Ishikawa (cell line): ENCODE measurements around the gene C10orf105.

Experiments
- CEBPB ChIP-seq: IDR thresholded peaks from 2 replicates; pipeline ENCODE4 v1.6.1; 2012
- CREB1 ChIP-seq: IDR thresholded peaks from 2 replicates; pipeline ENCODE4 v1.6.1; 2012; ENCODE audit warnings: low read depth
- EGR1 ChIP-seq: IDR thresholded peaks from 2 replicates; pipeline ENCODE4 v1.6.1; 2012
- EP300 ChIP-seq: IDR thresholded peaks from 2 replicates; pipeline ENCODE4 v1.6.1; 2012; ENCODE audit warnings: borderline replicate concordance
- FOXM1 ChIP-seq: IDR thresholded peaks from 2 replicates; pipeline ENCODE4 v1.6.1; 2012; ENCODE audit warnings: low read depth, borderline replicate concordance
- NFIC ChIP-seq: IDR thresholded peaks from 2 replicates; pipeline ENCODE4 v1.6.1; 2012
- RAD21 ChIP-seq: IDR thresholded peaks from 2 replicates; pipeline ENCODE4 v1.6.1; 2012; ENCODE audit warnings: low read depth
- TAF1 ChIP-seq: IDR thresholded peaks from 2 replicates; pipeline ENCODE4 v1.6.1; 2012; ENCODE audit warnings: low read depth, mild to moderate bottlenecking
- TCF12 ChIP-seq: IDR thresholded peaks from 2 replicates; pipeline ENCODE4 v1.6.1; 2012; ENCODE audit warnings: low read depth
- TEAD4 ChIP-seq: IDR thresholded peaks from 2 replicates; pipeline ENCODE4 v1.6.1; 2012
- YY1 ChIP-seq: IDR thresholded peaks from 2 replicates; pipeline ENCODE4 v1.6.1; 2012; ENCODE audit warnings: low read depth
- ZBTB7A ChIP-seq: IDR thresholded peaks from 2 replicates; pipeline ENCODE4 v1.6.1; 2012; ENCODE audit warnings: low read depth
- TF ChIP-seq, protein P1 (sequence below): IDR thresholded peaks from 2 replicates; pipeline ENCODE4 v1.6.1; 2012; ENCODE audit warnings: low read depth, mild to moderate bottlenecking
- TF ChIP-seq, protein P2 (sequence below): IDR thresholded peaks from 2 replicates; pipeline ENCODE4 v1.6.1; 2012
- TF ChIP-seq, protein P3 (sequence below): IDR thresholded peaks from 2 replicates; pipeline ENCODE4 v1.6.1; 2012

Gene C10orf105

DNA sequence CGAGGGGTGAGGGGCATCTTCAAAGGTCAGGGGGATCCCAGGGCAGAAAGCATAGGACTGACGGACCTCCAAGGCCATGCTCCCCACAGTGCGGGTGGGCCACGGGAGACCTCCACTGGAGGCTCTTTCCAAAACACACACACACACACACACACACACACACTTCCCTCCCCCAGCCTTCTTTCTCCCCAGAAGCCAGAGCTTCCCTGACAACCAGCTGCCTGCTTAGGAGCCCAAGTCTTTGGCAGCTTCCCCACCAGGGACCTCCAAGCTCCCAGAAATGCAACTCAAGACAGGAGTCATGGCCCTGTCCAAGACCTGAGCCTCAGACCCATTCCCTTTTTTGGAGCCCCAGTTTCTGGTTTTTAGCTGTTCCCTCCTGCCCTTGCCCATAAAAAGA lies 710 bp upstream of the C10orf105 start:
- TF ChIP-seq EP300 (no peak), RAD21 (no peak), CREB1 (no peak), FOXM1 (no peak), TCF12 (no peak)
- TF ChIP-seq, protein P1, sequence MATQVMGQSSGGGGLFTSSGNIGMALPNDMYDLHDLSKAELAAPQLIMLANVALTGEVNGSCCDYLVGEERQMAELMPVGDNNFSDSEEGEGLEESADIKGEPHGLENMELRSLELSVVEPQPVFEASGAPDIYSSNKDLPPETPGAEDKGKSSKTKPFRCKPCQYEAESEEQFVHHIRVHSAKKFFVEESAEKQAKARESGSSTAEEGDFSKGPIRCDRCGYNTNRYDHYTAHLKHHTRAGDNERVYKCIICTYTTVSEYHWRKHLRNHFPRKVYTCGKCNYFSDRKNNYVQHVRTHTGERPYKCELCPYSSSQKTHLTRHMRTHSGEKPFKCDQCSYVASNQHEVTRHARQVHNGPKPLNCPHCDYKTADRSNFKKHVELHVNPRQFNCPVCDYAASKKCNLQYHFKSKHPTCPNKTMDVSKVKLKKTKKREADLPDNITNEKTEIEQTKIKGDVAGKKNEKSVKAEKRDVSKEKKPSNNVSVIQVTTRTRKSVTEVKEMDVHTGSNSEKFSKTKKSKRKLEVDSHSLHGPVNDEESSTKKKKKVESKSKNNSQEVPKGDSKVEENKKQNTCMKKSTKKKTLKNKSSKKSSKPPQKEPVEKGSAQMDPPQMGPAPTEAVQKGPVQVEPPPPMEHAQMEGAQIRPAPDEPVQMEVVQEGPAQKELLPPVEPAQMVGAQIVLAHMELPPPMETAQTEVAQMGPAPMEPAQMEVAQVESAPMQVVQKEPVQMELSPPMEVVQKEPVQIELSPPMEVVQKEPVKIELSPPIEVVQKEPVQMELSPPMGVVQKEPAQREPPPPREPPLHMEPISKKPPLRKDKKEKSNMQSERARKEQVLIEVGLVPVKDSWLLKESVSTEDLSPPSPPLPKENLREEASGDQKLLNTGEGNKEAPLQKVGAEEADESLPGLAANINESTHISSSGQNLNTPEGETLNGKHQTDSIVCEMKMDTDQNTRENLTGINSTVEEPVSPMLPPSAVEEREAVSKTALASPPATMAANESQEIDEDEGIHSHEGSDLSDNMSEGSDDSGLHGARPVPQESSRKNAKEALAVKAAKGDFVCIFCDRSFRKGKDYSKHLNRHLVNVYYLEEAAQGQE = no peak

DNA sequence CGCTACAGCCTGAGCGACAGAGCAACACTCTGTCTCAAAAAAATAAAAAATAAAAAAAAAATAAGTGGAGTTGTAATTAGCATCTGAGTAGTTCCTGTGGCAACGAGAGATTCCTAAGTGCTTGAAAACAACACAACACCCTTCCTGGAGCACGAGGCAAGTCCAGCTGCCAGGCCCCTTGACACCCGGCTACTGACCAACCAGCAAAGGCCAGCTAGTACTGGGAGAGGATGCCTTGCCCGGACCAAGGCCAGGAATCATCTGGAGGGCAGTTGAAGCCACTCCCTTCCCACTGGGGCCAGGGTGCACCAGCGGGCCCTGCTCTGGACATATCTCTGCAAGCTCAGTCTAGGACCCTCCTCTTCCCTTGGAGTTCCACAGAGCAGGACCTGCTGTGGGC lies 536 bp downstream of the C10orf105 start:
- no peak for TF ChIP-seq FOXM1
- no peak for TF ChIP-seq ZBTB7A
- no peak for TF ChIP-seq TCF12
- no peak for TF ChIP-seq RAD21
- TF ChIP-seq, protein P2, sequence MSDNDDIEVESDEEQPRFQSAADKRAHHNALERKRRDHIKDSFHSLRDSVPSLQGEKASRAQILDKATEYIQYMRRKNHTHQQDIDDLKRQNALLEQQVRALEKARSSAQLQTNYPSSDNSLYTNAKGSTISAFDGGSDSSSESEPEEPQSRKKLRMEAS = no peak
- no peak for TF ChIP-seq TAF1
- TF ChIP-seq, protein P3, sequence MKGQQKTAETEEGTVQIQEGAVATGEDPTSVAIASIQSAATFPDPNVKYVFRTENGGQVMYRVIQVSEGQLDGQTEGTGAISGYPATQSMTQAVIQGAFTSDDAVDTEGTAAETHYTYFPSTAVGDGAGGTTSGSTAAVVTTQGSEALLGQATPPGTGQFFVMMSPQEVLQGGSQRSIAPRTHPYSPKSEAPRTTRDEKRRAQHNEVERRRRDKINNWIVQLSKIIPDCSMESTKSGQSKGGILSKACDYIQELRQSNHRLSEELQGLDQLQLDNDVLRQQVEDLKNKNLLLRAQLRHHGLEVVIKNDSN = no peak
- TF ChIP-seq, protein P1 = no peak
- TF ChIP-seq YY1 = no peak
- TF ChIP-seq EGR1 = no peak
- no peak for TF ChIP-seq CREB1
- no peak for TF ChIP-seq CEBPB
- TF ChIP-seq NFIC = no peak
- no peak for TF ChIP-seq TEAD4
- no peak for TF ChIP-seq EP300

DNA sequence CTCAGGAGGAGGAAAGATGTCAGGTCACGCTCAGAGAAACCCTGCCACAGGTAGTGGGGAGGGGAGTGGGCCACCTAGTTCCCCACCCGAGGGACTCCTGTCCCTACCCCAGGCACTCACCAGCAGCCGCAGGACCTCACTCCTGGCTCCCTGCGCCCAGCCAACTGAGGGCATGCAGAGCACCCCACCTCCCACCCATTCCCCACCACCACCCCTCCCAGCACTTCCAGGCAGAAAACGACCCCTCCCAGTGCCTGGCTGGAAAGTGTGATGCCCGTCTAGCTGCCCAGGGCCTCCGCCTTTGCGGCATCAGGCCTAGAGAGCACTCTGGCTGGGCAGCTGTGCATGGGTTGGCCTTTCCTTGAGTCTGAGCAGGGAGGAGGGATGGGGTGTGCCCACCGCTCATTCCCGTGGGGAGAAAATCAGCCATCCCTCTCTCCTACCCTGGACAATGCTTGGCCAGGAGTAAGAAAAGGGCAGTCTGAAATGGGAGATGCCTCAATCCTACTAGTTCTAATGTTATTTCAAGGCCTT lies 1.3 kb downstream of the C10orf105 start:
- TF ChIP-seq NFIC = no peak
- TF ChIP-seq YY1 = no peak
- TF ChIP-seq, protein P1 = no peak
- TF ChIP-seq RAD21 = no peak
- TF ChIP-seq CREB1 = no peak
- TF ChIP-seq FOXM1 = no peak
- TF ChIP-seq, protein P3 = no peak

DNA sequence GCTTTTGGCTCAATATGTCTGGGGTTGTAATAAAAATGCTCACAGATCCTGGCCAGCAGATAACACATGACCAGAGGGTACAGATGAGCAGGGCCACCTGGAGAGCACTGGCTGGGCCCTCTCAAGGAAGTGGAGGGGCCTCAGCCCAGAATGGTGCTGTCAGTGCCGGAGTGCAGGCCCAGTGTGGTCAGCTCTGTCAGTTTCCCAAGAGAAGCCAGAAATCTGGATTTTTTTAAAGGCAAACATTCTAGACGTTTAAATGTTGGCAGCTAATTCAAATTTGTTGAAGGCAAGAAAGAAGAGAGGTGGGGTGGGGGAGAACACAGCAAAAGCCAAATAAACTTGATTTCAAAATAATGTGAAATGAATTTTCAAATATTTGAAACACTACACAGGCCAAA lies 2.0 kb downstream of the C10orf105 start:
- TF ChIP-seq CEBPB (no peak), TEAD4 (no peak), ZBTB7A (no peak)
- TF ChIP-seq, protein P2 = no peak

DNA sequence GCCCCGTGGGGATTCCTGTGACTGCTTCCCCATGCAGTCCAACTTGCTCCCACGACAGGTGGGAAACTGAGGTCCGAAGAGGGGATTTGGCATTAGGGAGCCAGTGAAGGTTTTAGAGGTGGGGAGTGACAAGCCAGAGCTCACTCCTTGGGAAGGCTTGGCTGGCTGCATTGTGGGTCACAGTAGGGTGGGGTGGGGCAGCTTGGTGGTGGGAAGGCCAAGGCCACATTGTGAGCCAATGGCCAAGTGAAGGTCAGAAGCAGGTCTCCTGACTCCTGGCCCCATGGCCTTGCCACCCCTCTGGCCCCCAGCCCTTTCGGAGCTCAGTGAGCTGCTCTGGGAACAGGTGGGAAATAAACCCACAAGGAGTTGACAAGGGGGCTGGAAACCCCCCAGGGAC lies 2.5 kb downstream of the C10orf105 start:
- TF ChIP-seq, protein P3 = no peak
- TF ChIP-seq YY1 (no peak), TEAD4 (no peak), TCF12 (no peak), FOXM1 (no peak)
- TF ChIP-seq, protein P2 = no peak
